H9 (cell line): ENCODE measurements around the gene TEKT5. TPM values are rescaled to one million over a fixed set of nuclear protein-coding genes. Genes with fewer than 3 reads are reported as not detected.

Source experiments
- DNase-seq: peaks from one replicate; pipeline ENCODE4 v3.0.0-alpha.2; 2017
- H2AFZ ChIP-seq: one replicate; pipeline ENCODE4 v1.6.1; 2013; ENCODE audit warnings: mild to moderate bottlenecking, low read length, control low read depth, moderate library complexity
- H2AK5ac ChIP-seq: 2 replicates; pipeline ENCODE4 v1.6.1; 2013; ENCODE audit warnings: low read length, control low read depth, mixed read lengths; ENCODE audit not compliant: insufficient read length
- H2BK120ac ChIP-seq: one replicate; pipeline ENCODE4 v1.6.1; 2013; ENCODE audit warnings: low read depth, mild to moderate bottlenecking, low read length, control low read depth, inconsistent platforms; ENCODE audit not compliant: poor library complexity, severe bottlenecking
- H2BK12ac ChIP-seq: 2 replicates; pipeline ENCODE4 v1.6.1; 2013; ENCODE audit warnings: low read length, control low read depth, mixed read lengths, low read depth; ENCODE audit not compliant: insufficient read length
- H2BK15ac ChIP-seq: 2 replicates; pipeline ENCODE4 v1.6.1; 2013; ENCODE audit warnings: low read depth, low read length, control low read depth
- H2BK20ac ChIP-seq: one replicate; pipeline ENCODE4 v1.6.1; 2013; ENCODE audit warnings: low read depth, mild to moderate bottlenecking, low read length, control low read depth, inconsistent platforms; ENCODE audit not compliant: poor library complexity, severe bottlenecking
- H2BK5ac ChIP-seq: 2 replicates; pipeline ENCODE4 v1.6.1; 2013; ENCODE audit warnings: low read length, control low read depth, mixed read lengths; ENCODE audit not compliant: insufficient read length
- H3K14ac ChIP-seq: 2 replicates; pipeline ENCODE4 v1.6.1; 2013; ENCODE audit warnings: low read length, control low read depth; ENCODE audit not compliant: insufficient read depth
- H3K18ac ChIP-seq: 2 replicates; pipeline ENCODE4 v1.6.1; 2013; ENCODE audit warnings: low read depth, mild to moderate bottlenecking, mixed read lengths, low read length, control low read depth; ENCODE audit not compliant: insufficient read length
- H3K23ac ChIP-seq: 2 replicates; pipeline ENCODE4 v1.6.1; 2013; ENCODE audit warnings: low read length, control low read depth, mixed read lengths, low read depth; ENCODE audit not compliant: insufficient read length
- H3K23me2 ChIP-seq: 2 replicates; pipeline ENCODE4 v1.6.1; 2013; ENCODE audit warnings: low read depth, mild to moderate bottlenecking, mixed read lengths, low read length, control low read depth; ENCODE audit not compliant: insufficient read length, poor library complexity, severe bottlenecking
- H3K27ac ChIP-seq: 2 replicates; pipeline ENCODE4 v1.5.1; 2013; ENCODE audit warnings: low read length, control low read depth, mixed read lengths, low read depth; ENCODE audit not compliant: insufficient read length
- H3K27me3 ChIP-seq: 2 replicates; pipeline ENCODE4 v1.6.1; 2013; ENCODE audit warnings: low read length, control low read depth, inconsistent platforms; ENCODE audit not compliant: insufficient read depth
- H3K4ac ChIP-seq: 2 replicates; pipeline ENCODE4 v1.6.1; 2013; ENCODE audit warnings: low read depth, mild to moderate bottlenecking, control low read depth, inconsistent platforms, low read length, moderate library complexity
- H3K4me1 ChIP-seq: 2 replicates; pipeline ENCODE4 v1.6.1; 2013; ENCODE audit warnings: low read length, control low read depth, inconsistent platforms; ENCODE audit not compliant: insufficient read depth
- H3K4me2 ChIP-seq: 2 replicates; pipeline ENCODE4 v1.6.1; 2013; ENCODE audit warnings: low read length, control low read depth, mixed read lengths; ENCODE audit not compliant: insufficient read length, insufficient read depth
- H3K56ac ChIP-seq: 2 replicates; pipeline ENCODE4 v1.6.1; 2013; ENCODE audit warnings: low read depth, mild to moderate bottlenecking, mixed read lengths, low read length, control low read depth; ENCODE audit not compliant: insufficient read length
- H3K79me1 ChIP-seq: 2 replicates; pipeline ENCODE4 v1.6.1; 2013; ENCODE audit warnings: low read depth, mild to moderate bottlenecking, moderate library complexity, low read length, control low read depth, inconsistent platforms; ENCODE audit not compliant: insufficient read depth, poor library complexity, severe bottlenecking
- H3K79me2 ChIP-seq: 2 replicates; pipeline ENCODE4 v1.6.1; 2013; ENCODE audit warnings: low read length, control low read depth, inconsistent platforms; ENCODE audit not compliant: insufficient read depth
- H3K9ac ChIP-seq: 2 replicates; pipeline ENCODE4 v1.6.1; 2013; ENCODE audit warnings: low read length, control low read depth, mixed read lengths; ENCODE audit not compliant: insufficient read length; ENCODE audit errors: extremely low read depth
- H3K9me3 ChIP-seq: one replicate; pipeline ENCODE4 v1.6.1; 2013; ENCODE audit warnings: low read depth, low read length, inconsistent platforms; ENCODE audit not compliant: control insufficient read depth
- H3T11ph ChIP-seq: one replicate; pipeline ENCODE4 v1.6.1; 2013; ENCODE audit warnings: mild to moderate bottlenecking, low read length, control low read depth, inconsistent platforms
- H4K20me1 ChIP-seq: one replicate; pipeline ENCODE4 v1.6.1; 2013; ENCODE audit not compliant: control insufficient read depth, insufficient read length, insufficient read depth
- H4K5ac ChIP-seq: 2 replicates; pipeline ENCODE4 v1.6.1; 2013; ENCODE audit warnings: low read depth, mild to moderate bottlenecking, mixed read lengths, low read length, control low read depth; ENCODE audit not compliant: insufficient read length
- H4K8ac ChIP-seq: replicated peaks from 2 replicates; pipeline ENCODE4 v1.6.1; 2013; ENCODE audit warnings: low read length, control low read depth, mixed read lengths, low read depth; ENCODE audit not compliant: insufficient read length
- H4K91ac ChIP-seq: 2 replicates; pipeline ENCODE4 v1.6.1; 2013; ENCODE audit warnings: low read depth, mild to moderate bottlenecking, moderate library complexity, mixed read lengths, low read length, control low read depth; ENCODE audit not compliant: insufficient read length
- H3K27ac Mint-ChIP-seq, 3 experiments: 2 replicates in 2 of 3; 3 replicates in 1 of 3; pipeline ENCODE4 v1.8.0; 2020 to 2021; ENCODE audit warnings: mixed read lengths in 3 of 3, mild to moderate bottlenecking in 1 of 3, moderate library complexity in 1 of 3
- H3K27me3 Mint-ChIP-seq: 2 replicates; pipeline ENCODE4 v1.8.0; 2021; ENCODE audit warnings: low read depth, mild to moderate bottlenecking, moderate library complexity, mixed read lengths
- H3K36me3 Mint-ChIP-seq, 3 experiments: 2 replicates in 2 of 3; 3 replicates in 1 of 3; pipeline ENCODE4 v1.8.0; 2020 to 2021; ENCODE audit warnings: low read depth in 3 of 3, mixed read lengths in 3 of 3; ENCODE audit not compliant: insufficient read depth in 1 of 3
- H3K4me1 Mint-ChIP-seq, 2 experiments: 2 replicates each; pipeline ENCODE4 v1.8.0; 2020; ENCODE audit warnings: mixed read lengths in 2 of 2
- H3K4me3 Mint-ChIP-seq, 2 experiments: 2 replicates in 1 of 2; 3 replicates in 1 of 2; pipeline ENCODE4 v1.8.0; 2020 to 2021; ENCODE audit warnings: mild to moderate bottlenecking in 2 of 2, mixed read lengths in 2 of 2, moderate library complexity in 1 of 2
- H3K9me3 Mint-ChIP-seq, 2 experiments: 2 replicates in 1 of 2; 3 replicates in 1 of 2; pipeline ENCODE4 v1.8.0; 2020; ENCODE audit warnings: mild to moderate bottlenecking in 2 of 2, mixed read lengths in 2 of 2, moderate library complexity in 1 of 2
- CTCF ChIP-seq: fragments of 200-600 bp; sonication (generic); conservative IDR thresholded peaks from 3 replicates; pipeline ENCODE4 v1.8.0; 2021; ENCODE audit warnings: antibody characterized with exemption, mild to moderate bottlenecking
- WGBS: extraction: QIAGEN DNeasy Blood & Tissue Kit; methylation state at CpG from one replicate; pipeline ENCODE4 v1.1.7; 2013; ENCODE audit warnings: missing lambda C conversion rate, low lambda C conversion rate, mixed read lengths; ENCODE audit not compliant: insufficient read length; ENCODE audit errors: extremely low coverage; 5-methylcytosine and 5-hydroxymethylcytosine counted together
- total RNA-seq: library from RNA; stranded (reverse); gene quantifications from 2 replicates; pipeline ENCODE4 v1.2.1, GENCODE V29; 2021

The TEKT5 gene
- total RNA-seq, 1 experiment from 2014 or later = 0.31 TPM

DNA sequence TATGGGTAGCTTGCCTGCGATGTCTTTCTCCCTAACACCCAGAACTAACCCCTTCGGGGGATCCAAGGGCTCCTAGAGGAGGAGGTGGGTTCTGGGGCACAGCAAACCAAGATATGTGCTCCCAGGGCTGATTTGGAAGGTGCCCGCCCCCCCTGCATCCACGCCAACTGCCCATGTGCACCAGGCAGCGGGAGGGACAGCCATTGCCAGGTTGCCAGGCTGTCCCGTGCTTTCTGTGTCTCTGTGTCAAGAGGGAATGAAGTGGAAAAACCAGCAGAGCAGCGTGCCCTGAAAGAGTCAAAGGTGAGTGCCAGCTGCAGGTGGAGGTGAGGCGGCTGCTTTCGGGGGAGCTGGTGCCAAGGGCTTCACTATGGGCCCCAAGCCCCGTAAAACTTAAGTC, 6.4 kb downstream of the TEKT5 start:
- H3K9me3 ChIP-seq = no peaks in the 10 kb centered on the region
- H2BK12ac ChIP-seq = no peak overlapping the region
- no peaks in the 10 kb centered on the region for H3K79me2 ChIP-seq
- no peak overlapping the region for H2BK5ac ChIP-seq
- Mint-ChIP-seq H3K27me3 (peaks cover 2% of the 10 kb centered on the region; the same call in 1 of the 2 replicates), H3K4me1 (peaks cover 10 to 13% of the 10 kb centered on the region in 2 experiments), H3K4me3 (no peak overlapping the region), H3K9me3 (peaks cover 4% of the 10 kb centered on the region in 2 experiments; a peak in 2 of 5 replicates), H3K36me3 (no peaks in the 10 kb centered on the region), H3K27ac (no peak overlapping the region)
- no peak overlapping the region for H3K4ac ChIP-seq
- no peak overlapping the region for H2AK5ac ChIP-seq
- no peak overlapping the region for H2BK120ac ChIP-seq
- H3K23me2 ChIP-seq = no peaks in the 10 kb centered on the region
- DNase-seq = no peak
- no peaks in the 10 kb centered on the region for H4K20me1 ChIP-seq
- no peak overlapping the region for H3K14ac ChIP-seq
- no peak overlapping the region for H3K9ac ChIP-seq
- no peaks in the 10 kb centered on the region for H3K79me1 ChIP-seq
- no peak overlapping the region for H2AFZ ChIP-seq
- H3K27me3 ChIP-seq = no peaks in the 10 kb centered on the region
- H3K27ac ChIP-seq = no peak overlapping the region
- TF ChIP-seq CTCF = no peak
- H4K91ac ChIP-seq = no peak overlapping the region
- WGBS = no CpG with 5 or more reads among the region's 10 CpGs
- H3K4me2 ChIP-seq = no peak overlapping the region
- no peak overlapping the region for H3T11ph ChIP-seq
- H2BK20ac ChIP-seq = no peak overlapping the region
- H3K23ac ChIP-seq = no peak overlapping the region
- H3K4me1 ChIP-seq = no peaks in the 10 kb centered on the region; the same call in 1 of the 2 replicates
- H4K5ac ChIP-seq = no peak overlapping the region
- no peak overlapping the region for H4K8ac ChIP-seq
- H2BK15ac ChIP-seq = no peak overlapping the region
- no peak overlapping the region for H3K56ac ChIP-seq
- no peak overlapping the region for H3K18ac ChIP-seq
